WTC11 (cell line): ENCODE data around the gene TACC2. TPM values are rescaled to one million over a fixed set of nuclear protein-coding genes. Genes with fewer than 3 reads are reported as not detected.

Source experiments
- ATAC-seq: fragments of 200-7000 bp; cut with Tn5 transposase; 2 replicates; pipeline ENCODE4 v1.10.0; 2021; ENCODE audit warnings: mild to moderate bottlenecking, moderate library complexity
- CTCF ChIA-PET: fragments of 300-600 bp; sonication (Branson Sonifier 250); formaldehyde crosslinking; loops from one replicate; lab custom pipeline; 2021; ENCODE audit warnings: antibody characterized with exemption; lab: Charles Lee
- POLR2A ChIA-PET: fragments of 350-600 bp; sonication (Branson Sonifier 250); formaldehyde crosslinking; loops from one replicate; lab custom pipeline; 2021; ENCODE audit warnings: antibody characterized with exemption; lab: Charles Lee
- DNase-seq: peaks from one replicate; pipeline ENCODE4 v3.0.0; 2021; ENCODE audit warnings: low spot score
- H3K27ac Mint-ChIP-seq: 2 replicates; pipeline ENCODE4 v1.8.0; 2021; ENCODE audit warnings: mixed read lengths
- H3K27me3 Mint-ChIP-seq: 2 replicates; pipeline ENCODE4 v1.8.0; 2021; ENCODE audit warnings: low read depth, mild to moderate bottlenecking, moderate library complexity, mixed read lengths
- H3K36me3 Mint-ChIP-seq: 2 replicates; pipeline ENCODE4 v1.8.0; 2021; ENCODE audit warnings: mixed read lengths
- H3K4me1 Mint-ChIP-seq: 2 replicates; pipeline ENCODE4 v1.8.0; 2022; ENCODE audit warnings: mixed read lengths
- H3K4me3 Mint-ChIP-seq: 2 replicates; pipeline ENCODE4 v1.8.0; 2021; ENCODE audit warnings: mild to moderate bottlenecking, moderate library complexity, mixed read lengths
- H3K9me3 Mint-ChIP-seq: 2 replicates; pipeline ENCODE4 v1.8.0; 2021; ENCODE audit warnings: mixed read lengths
- AR ChIP-seq: fragments of 250-450 bp; sonication (Bioruptor Pico); IDR thresholded peaks from 2 replicates; pipeline ENCODE4 v1.9.0; 2021; ENCODE audit warnings: mild to moderate bottlenecking
- ATF3 ChIP-seq: sonication (generic); formaldehyde crosslinking; conservative IDR thresholded peaks from 2 replicates; pipeline ENCODE4 v1.8.1; 2022; ENCODE audit warnings: mild to moderate bottlenecking, missing genetic modification reagents
- ATF6 ChIP-seq: sonication (generic); formaldehyde crosslinking; IDR thresholded peaks from 2 replicates; pipeline ENCODE4 v1.8.1; 2023; ENCODE audit warnings: mild to moderate bottlenecking, missing genetic modification reagents
- CTCF ChIP-seq: fragments of 200-600 bp; IDR thresholded peaks from 2 replicates; pipeline ENCODE4 v1.8.0; 2022; ENCODE audit warnings: antibody characterized with exemption
- E2F5 ChIP-seq: sonication (generic); formaldehyde crosslinking; IDR thresholded peaks from 2 replicates; pipeline ENCODE4 v1.8.1; 2022; ENCODE audit warnings: mild to moderate bottlenecking, moderate library complexity, missing genetic modification reagents
- ERG ChIP-seq: fragments of 250-450 bp; sonication (Bioruptor Pico); IDR thresholded peaks from 2 replicates; pipeline ENCODE4 v1.8.0; 2021; ENCODE audit warnings: mild to moderate bottlenecking
- ETV6 ChIP-seq: sonication (generic); formaldehyde crosslinking; IDR thresholded peaks from 2 replicates; pipeline ENCODE4 v1.8.1; 2022; ENCODE audit warnings: mild to moderate bottlenecking, missing genetic modification reagents
- GTF2I ChIP-seq: fragments of 250-450 bp; sonication (Bioruptor Pico); conservative IDR thresholded peaks from 2 replicates; pipeline ENCODE4 v1.4.0; 2021; ENCODE audit warnings: mild to moderate bottlenecking
- KAT7 ChIP-seq: sonication (generic); formaldehyde crosslinking; IDR thresholded peaks from 2 replicates; pipeline ENCODE4 v1.8.1; 2023; ENCODE audit warnings: missing genetic modification reagents, mild to moderate bottlenecking, borderline replicate concordance
- MAX ChIP-seq: sonication (generic); formaldehyde crosslinking; IDR thresholded peaks from 2 replicates; pipeline ENCODE4 v1.8.0; 2022; ENCODE audit warnings: mild to moderate bottlenecking, missing genetic modification reagents
- RORB ChIP-seq: fragments of 250-450 bp; sonication (Bioruptor Pico); IDR thresholded peaks from 2 replicates; pipeline ENCODE4 v1.9.0; 2021; ENCODE audit warnings: mild to moderate bottlenecking
- SOX15 ChIP-seq: fragments of 250-450 bp; sonication (Bioruptor Pico); IDR thresholded peaks from 2 replicates; pipeline ENCODE4 v1.9.0; 2021; ENCODE audit warnings: mild to moderate bottlenecking
- ZNF281 ChIP-seq: sonication (generic); formaldehyde crosslinking; IDR thresholded peaks from 2 replicates; pipeline ENCODE4 v1.8.0; 2023; ENCODE audit warnings: mild to moderate bottlenecking, missing genetic modification reagents
- ZNF416 ChIP-seq: fragments of 250-450 bp; sonication (Bioruptor Pico); IDR thresholded peaks from 2 replicates; pipeline ENCODE4 v1.9.0; 2021; ENCODE audit warnings: mild to moderate bottlenecking, inconsistent platforms
- ZNF512 ChIP-seq: sonication (generic); formaldehyde crosslinking; IDR thresholded peaks from 2 replicates; pipeline ENCODE4 v1.8.1; 2022; ENCODE audit warnings: missing genetic modification reagents, borderline replicate concordance
- ZSCAN18 ChIP-seq: fragments of 250-450 bp; sonication (Bioruptor Pico); IDR thresholded peaks from 2 replicates; pipeline ENCODE4 v2.1.2; 2022; ENCODE audit warnings: mild to moderate bottlenecking, moderate library complexity
- total RNA-seq: library from RNA; stranded (reverse); gene quantifications from 3 replicates; pipeline ENCODE4 v1.2.3, GENCODE V29; 2021

TACC2 gene
- total RNA-seq, 1 experiment from 2014 or later = 28.9 TPM

GRCh38 chr10:122234416-122234815, 245.5 kb downstream of the TACC2 start (continued):
- TF ChIP-seq ZNF512 (CRISPR knock-in tag) = no peak
- no peak for TF ChIP-seq GTF2I (CRISPR knock-in tag)
- TF ChIP-seq ATF6 = no peak
- no peak for TF ChIP-seq ZNF281 (CRISPR knock-in tag)
- no peak for TF ChIP-seq ETV6 (CRISPR knock-in tag)
- TF ChIP-seq, all 79 proteins: peak for 0

GRCh38 chr10:122236690-122237306, 247.8 kb downstream of the TACC2 start:
- no peak for DNase-seq
- no peak overlapping the region for H3K27ac Mint-ChIP-seq

More at GRCh38 chr10:122236690-122237306, 247.8 kb downstream of the TACC2 start:
- Mint-ChIP-seq H3K27me3 (no peaks in the 10 kb centered on the region), H3K4me1 (no peaks in the 10 kb centered on the region), H3K4me3 (no peak overlapping the region), H3K9me3 (no peaks in the 10 kb centered on the region), H3K36me3 (peaks cover 26% of the 10 kb centered on the region)
- CTCF ChIA-PET = no interaction called here
- POLR2A ChIA-PET = no interaction called here
- TF ChIP-seq AR (CRISPR knock-in tag) = no peak
- TF ChIP-seq CTCF = no peak
- no peak for TF ChIP-seq ZNF416 (CRISPR knock-in tag)
- no peak for TF ChIP-seq E2F5 (CRISPR knock-in tag)
- TF ChIP-seq SOX15 (CRISPR knock-in tag) = no peak
- no peak for TF ChIP-seq MAX (CRISPR knock-in tag)
- no peak for TF ChIP-seq ERG (CRISPR knock-in tag)
- TF ChIP-seq RORB (CRISPR knock-in tag) = no peak
- no peak for TF ChIP-seq ATF3 (CRISPR knock-in tag)
- TF ChIP-seq KAT7 (CRISPR knock-in tag) = no peak
- no peak for TF ChIP-seq ZSCAN18 (CRISPR knock-in tag)
- no peak for ATAC-seq
